H1 (cell line): ENCODE results near the gene SLC25A47. TPM values are rescaled to one million over a fixed set of nuclear protein-coding genes. Genes with fewer than 3 reads are reported as not detected.
A peak's percentile ranks its signal among the peaks of the same experiment; 100 is the strongest.

Source experiments
- CTCF ChIA-PET: fragments of 300-600 bp; sonication (Branson Sonifier 250); formaldehyde crosslinking; loops from one replicate; lab custom pipeline; 2021; ENCODE audit not compliant: partially characterized antibody; lab: Charles Lee
- POLR2A ChIA-PET: fragments of 300-600 bp; sonication (Branson Sonifier 250); formaldehyde crosslinking; loops from one replicate; lab custom pipeline; 2021; ENCODE audit warnings: inconsistent platforms; ENCODE audit not compliant: partially characterized antibody; lab: Charles Lee
- DNase-seq, 2 experiments: peaks; one replicate each; pipeline versions ENCODE4 v3.0.0 to v3.0.0-alpha.2; 2010 to 2022; ENCODE audit warnings: low spot score in 2 of 2, low read depth in 1 of 2, mixed read lengths in 1 of 2
- FAIRE-seq: peaks from 2 replicates; lab custom pipeline; 2011; peaks lifted over from hg19 to GRCh38; lab: Jason Lieb, UNC
- H2AFZ ChIP-seq: 2 replicates; pipeline ENCODE4 v1.8.1; 2012; ENCODE audit warnings: low read length, inconsistent platforms
- H2AK5ac ChIP-seq: 2 replicates; pipeline ENCODE4 v1.6.1; 2013; ENCODE audit warnings: low read depth, low read length
- H2BK120ac ChIP-seq: replicated peaks from 2 replicates; pipeline ENCODE3; 2013; ENCODE audit warnings: low read depth, low read length, inconsistent platforms
- H2BK12ac ChIP-seq: 2 replicates; pipeline ENCODE4 v1.6.1; 2013; ENCODE audit warnings: low read depth, low read length
- H2BK15ac ChIP-seq: 2 replicates; pipeline ENCODE4 v1.6.1; 2013; ENCODE audit warnings: low read length
- H2BK20ac ChIP-seq: 2 replicates; pipeline ENCODE4 v1.6.1; 2013; ENCODE audit warnings: low read length
- H2BK5ac ChIP-seq: 2 replicates; pipeline ENCODE4 v1.6.1; 2013; ENCODE audit warnings: low read depth, low read length
- H3K14ac ChIP-seq: 2 replicates; pipeline ENCODE4 v1.6.1; 2013; ENCODE audit warnings: inconsistent platforms; ENCODE audit not compliant: insufficient read length
- H3K18ac ChIP-seq: 2 replicates; pipeline ENCODE4 v1.6.1; 2013; ENCODE audit warnings: low read length; ENCODE audit errors: extremely low read depth
- H3K23ac ChIP-seq: 2 replicates; pipeline ENCODE4 v1.6.1; 2013; ENCODE audit warnings: inconsistent platforms; ENCODE audit not compliant: insufficient read length
- H3K23me2 ChIP-seq: 2 replicates; pipeline ENCODE4 v1.6.1; 2013; ENCODE audit warnings: low read depth, low read length
- H3K27ac ChIP-seq: 2 replicates; pipeline ENCODE4 v1.6.1; 2011; ENCODE audit warnings: low read depth, low read length, inconsistent platforms
- H3K27me3 ChIP-seq, 4 experiments: replicated peaks in 1 of 4; 1 replicate in 1 of 4; 2 replicates in 3 of 4; pipeline versions ENCODE4 v1.6.1 to v1.8.1; 2011 to 2013; ENCODE audit warnings: low read length in 3 of 4, mild to moderate bottlenecking in 3 of 4, inconsistent platforms in 2 of 4, mixed read lengths in 2 of 4, moderate library complexity in 1 of 4; ENCODE audit not compliant: control insufficient read depth in 3 of 4, insufficient read depth in 3 of 4; ENCODE audit errors: extremely low read depth in 1 of 4
- H3K36me3 ChIP-seq, 4 experiments: 2 replicates each; pipeline versions ENCODE4 v1.6.1 to v1.8.1; 2011 to 2013; ENCODE audit warnings: mild to moderate bottlenecking in 4 of 4, low read length in 3 of 4, moderate library complexity in 2 of 4, control low read depth in 1 of 4, inconsistent platforms in 1 of 4; ENCODE audit not compliant: insufficient read depth in 4 of 4, control insufficient read depth in 2 of 4
- H3K4ac ChIP-seq: replicated peaks from 2 replicates; pipeline ENCODE3; 2013; ENCODE audit warnings: low read length, low read depth, mixed read lengths, inconsistent platforms; ENCODE audit not compliant: insufficient read length
- H3K4me1 ChIP-seq, 4 experiments: replicated peaks in 1 of 4; 1 replicate in 1 of 4; 2 replicates in 3 of 4; pipeline versions ENCODE4 v1.6.1 to v1.8.1; 2011 to 2013; ENCODE audit warnings: low read length in 3 of 4, inconsistent platforms in 2 of 4, mixed read lengths in 1 of 4; ENCODE audit not compliant: insufficient read depth in 4 of 4, control insufficient read depth in 3 of 4
- H3K4me2 ChIP-seq, 2 experiments: 2 replicates each; pipeline versions ENCODE4 v1.6.1 to v1.8.1; 2011 to 2013; ENCODE audit warnings: low read depth in 2 of 2, low read length in 2 of 2, control low read depth in 1 of 2, inconsistent platforms in 1 of 2, mild to moderate bottlenecking in 1 of 2; ENCODE audit not compliant: insufficient read depth in 1 of 2
- H3K4me3 ChIP-seq, 4 experiments: fragments of 200-600, 300-600 bp in 1 of 4; sonication (generic), shearing (Covaris generic), sonication (Bioruptor Twin) in 1 of 4; 2 replicates each; pipeline versions ENCODE4 v1.5.1 to v1.8.1; 2011 to 2016; ENCODE audit warnings: low read length in 4 of 4, low read depth in 3 of 4, control low read depth in 2 of 4, inconsistent platforms in 2 of 4, mild to moderate bottlenecking in 2 of 4, mixed read lengths in 1 of 4, moderate library complexity in 1 of 4; ENCODE audit not compliant: insufficient read depth in 2 of 4; ENCODE audit errors: extremely low read depth in 1 of 4
- H3K56ac ChIP-seq: replicated peaks from 2 replicates; pipeline ENCODE3; 2013; ENCODE audit warnings: low read depth, mild to moderate bottlenecking, mixed read lengths, low read length, inconsistent platforms; ENCODE audit not compliant: insufficient read length
- H3K79me1 ChIP-seq: 2 replicates; pipeline ENCODE4 v1.6.1; 2013; ENCODE audit warnings: low read depth, low read length, control low read depth
- H3K79me2 ChIP-seq, 2 experiments: 2 replicates each; pipeline versions ENCODE4 v1.6.1 to v1.8.1; 2012 to 2013; ENCODE audit warnings: low read length in 2 of 2, mild to moderate bottlenecking in 2 of 2, inconsistent platforms in 1 of 2; ENCODE audit not compliant: insufficient read depth in 2 of 2, control insufficient read depth in 1 of 2
- H3K9ac ChIP-seq, 4 experiments: replicated peaks in 1 of 4; 1 replicate in 1 of 4; 2 replicates in 3 of 4; pipeline versions ENCODE4 v1.6.1 to v1.8.1; 2011 to 2013; ENCODE audit warnings: low read depth in 3 of 4, low read length in 3 of 4, control low read depth in 2 of 4, mild to moderate bottlenecking in 2 of 4, moderate library complexity in 2 of 4, inconsistent platforms in 1 of 4; ENCODE audit errors: extremely low read depth in 1 of 4
- H3K9me3 ChIP-seq, 2 experiments: 2 replicates each; pipeline versions ENCODE4 v1.6.1 to v1.8.1; 2012 to 2013; ENCODE audit warnings: mild to moderate bottlenecking in 2 of 2, moderate library complexity in 2 of 2, control low read depth in 1 of 2, inconsistent platforms in 1 of 2, low read depth in 1 of 2, low read length in 1 of 2, mixed read lengths in 1 of 2; ENCODE audit not compliant: insufficient read depth in 2 of 2
- H4K20me1 ChIP-seq, 2 experiments: replicated peaks in 1 of 2; 2 replicates each; pipeline versions ENCODE3 to v1.8.1; 2011 to 2013; ENCODE audit warnings: inconsistent platforms in 2 of 2, low read length in 2 of 2, mild to moderate bottlenecking in 1 of 2; ENCODE audit not compliant: insufficient read depth in 2 of 2, control insufficient read depth in 1 of 2
- H4K5ac ChIP-seq: 2 replicates; pipeline ENCODE4 v1.6.1; 2013; ENCODE audit warnings: low read length, low read depth, mixed read lengths, inconsistent platforms; ENCODE audit not compliant: insufficient read length
- H4K8ac ChIP-seq: 2 replicates; pipeline ENCODE4 v1.8.0; 2013; ENCODE audit warnings: mild to moderate bottlenecking, moderate library complexity, low read length, inconsistent platforms; ENCODE audit not compliant: insufficient read depth; ENCODE audit errors: extremely low read depth
- H4K91ac ChIP-seq: replicated peaks from 2 replicates; pipeline ENCODE3; 2013; ENCODE audit warnings: low read length, mixed read lengths, inconsistent platforms; ENCODE audit not compliant: insufficient read length
- EP300 ChIP-seq, 2 experiments: IDR thresholded peaks; 1 replicate in 1 of 2; 2 replicates in 1 of 2; pipeline ENCODE4 v1.6.1; 2011 to 2012; ENCODE audit warnings: low read depth in 2 of 2, low read length in 2 of 2, mild to moderate bottlenecking in 2 of 2, borderline replicate concordance in 1 of 2, inconsistent platforms in 1 of 2, moderate library complexity in 1 of 2
- RAD21 ChIP-seq, 2 experiments: IDR thresholded peaks in 1 of 2; conservative IDR thresholded peaks in 1 of 2; 2 replicates each; pipeline ENCODE4 v1.6.1; 2011; ENCODE audit warnings: low read depth in 2 of 2, low read length in 2 of 2, improper control_type of control experiment in 1 of 2, inconsistent platforms in 1 of 2, mild to moderate bottlenecking in 1 of 2, moderate library complexity in 1 of 2
- RFX5 ChIP-seq: IDR thresholded peaks from 2 replicates; pipeline ENCODE4 v1.6.1; 2011; ENCODE audit warnings: low read depth, low read length, improper control_type of control experiment, borderline replicate concordance
- RXRA ChIP-seq: IDR thresholded peaks from 2 replicates; pipeline ENCODE4 v1.6.1; 2011; ENCODE audit warnings: low read depth, mild to moderate bottlenecking, low read length, moderate library complexity; ENCODE audit not compliant: insufficient read depth
- SP2 ChIP-seq: IDR thresholded peaks from 2 replicates; pipeline ENCODE4 v1.6.1; 2012; ENCODE audit warnings: mild to moderate bottlenecking, low read length, inconsistent platforms
- SUZ12 ChIP-seq: fragments of 200-600 bp; sonication (generic); IDR thresholded peaks from 2 replicates; pipeline ENCODE4 v1.6.1; 2012; ENCODE audit warnings: mild to moderate bottlenecking, inconsistent platforms, low read length, moderate library complexity, mixed read lengths
- TAF7 ChIP-seq: optimal IDR thresholded peaks from 2 replicates; pipeline ENCODE3; 2011; ENCODE audit warnings: low read depth, mild to moderate bottlenecking, inconsistent platforms, low read length, moderate library complexity, borderline replicate concordance
- WGBS, 2 experiments: shearing (Covaris generic) in 1 of 2; methylation state at CpG; one replicate each; pipeline versions ENCODE4 v1.1.6 to v1.1.7; 2013 to 2015; ENCODE audit warnings: low lambda C conversion rate in 2 of 2, mixed read lengths in 2 of 2, inconsistent platforms in 1 of 2, low coverage in 1 of 2, missing lambda C conversion rate in 1 of 2; ENCODE audit not compliant: insufficient replicate concordance in 2 of 2, insufficient coverage in 1 of 2, insufficient read length in 1 of 2; ENCODE audit errors: extremely low coverage in 1 of 2, missing lambda C conversion rate in 1 of 2; 5-methylcytosine and 5-hydroxymethylcytosine counted together
- polyA plus RNA-seq, 7 experiments: library from polyadenylated mRNA; depleted of rRNA in 3 of 7; stranded (reverse) in 5 of 7; unstranded in 2 of 7; fragments of >200 nt in 5 of 7; fragments of 200-250 nt in 2 of 7; gene quantifications; 1 replicate in 5 of 7; 2 replicates in 1 of 7; 4 replicates in 1 of 7; pipeline versions ENCODE4 v1.2.1 to v1.2.3, GENCODE V29; 2011 to 2013; ENCODE audit warnings: missing spikeins in 2 of 7, mixed read lengths in 2 of 7
- total RNA-seq: library from RNA; stranded (reverse); fragmentation: NEBNext Ultra II Directional; extraction: Animal tissue kit (Norgen Biotek cat#: 25700); gene quantifications from 2 replicates; pipeline ENCODE4 v1.2.1, GENCODE V29; 2021
- TF ChIP-seq, protein P1 (sequence below): IDR thresholded peaks from 2 replicates; pipeline ENCODE4 v1.6.1; 2011; ENCODE audit warnings: low read depth, mild to moderate bottlenecking, low read length; ENCODE audit not compliant: insufficient read depth

The SLC25A47 gene
- total and polyA plus RNA-seq, 2 of the 8 experiments (the other 6 are each of a cell fraction or from before 2014, with no cell fraction given), result not detected

DNA sequence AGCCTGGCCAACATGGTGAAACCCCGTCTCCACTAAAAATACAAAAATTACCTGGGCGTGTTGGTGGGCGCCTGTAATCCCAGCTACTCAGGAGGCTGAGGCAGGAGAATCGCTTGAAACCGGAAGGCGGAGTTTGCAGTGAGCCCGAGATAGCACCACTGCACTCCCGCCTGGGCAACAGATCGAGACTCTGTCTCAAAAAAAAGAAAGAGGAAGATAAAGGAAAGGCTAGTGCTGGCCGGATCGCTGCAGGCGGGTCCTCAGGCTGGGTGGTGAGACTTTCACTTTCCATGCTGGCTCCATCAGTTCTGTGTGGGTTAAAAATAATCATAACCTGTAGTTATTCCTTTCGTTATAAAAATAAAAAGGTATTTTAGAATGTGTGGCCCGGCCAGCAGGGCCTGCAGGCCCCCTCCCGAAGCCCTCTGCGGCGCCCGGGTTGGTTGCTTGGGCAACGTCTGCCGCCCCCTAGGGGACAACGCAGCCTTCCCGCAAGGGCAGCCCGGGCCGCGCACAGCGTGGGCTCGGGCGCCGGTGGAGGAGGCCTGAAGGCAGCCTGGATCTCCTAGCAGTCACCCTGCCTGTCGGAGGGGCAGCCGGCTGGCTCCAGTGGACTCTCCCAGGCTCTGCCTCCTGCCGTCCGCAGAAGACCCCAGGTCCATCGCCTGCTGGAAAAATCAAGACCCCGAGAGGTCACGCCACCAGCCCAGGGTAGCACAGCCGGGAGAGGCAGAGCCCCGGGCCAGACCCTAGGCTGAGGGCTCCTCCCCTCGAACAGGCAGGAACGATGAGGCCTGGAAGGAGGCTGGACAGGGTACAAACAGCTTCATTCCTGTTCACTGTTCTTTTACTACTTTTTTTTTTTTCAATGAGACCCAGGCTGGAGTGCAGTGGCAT, 5.0 kb upstream of the SLC25A47 start:
- 56% methylated on average over 40 of the region's 40 CpGs; no CpG with 5 or more reads in 1 of the 2 experiments for WGBS, 2 experiments
- Histone ChIP-seq H4K8ac (0 out of 2 replicates have a peak overlapping the region, but pooled peaks have one; percentile 53), H3K9me3 (no peaks in the 10 kb centered on the region), H3K79me2 (no peaks in the 10 kb centered on the region), H2AK5ac (no peak overlapping the region), H2BK5ac (no peak overlapping the region), H3K27ac (no peak overlapping the region), H3K79me1 (no peaks in the 10 kb centered on the region), H3K18ac (no peak overlapping the region; the same call in 1 of the 2 replicates), H2BK15ac (no peak overlapping the region), H3K4ac (no peak overlapping the region), H3K23me2 (no peaks in the 10 kb centered on the region), H4K91ac (peak overlapping the region; percentile 3), H4K20me1 (no peaks in the 10 kb centered on the region), H4K5ac (no peak overlapping the region), H3K4me2 (peak overlapping the region in 1 of 2 experiments; percentile 24; a peak in 1 of 4 replicates), H3K36me3 (no peaks in the 10 kb centered on the region), H3K9ac (no peak overlapping the region), H2AFZ (0 out of 2 replicates have a peak overlapping the region, but pooled peaks have one; percentile 5), H2BK120ac (no peak overlapping the region), H3K23ac (no peak overlapping the region), H2BK20ac (no peak overlapping the region), H2BK12ac (no peak overlapping the region), H3K4me1 (peaks cover 0 to 2% (median 0%) of the 10 kb centered on the region in 4 experiments; a peak in 3 of 7 replicates), H3K14ac (no peak overlapping the region), H3K4me3 (no peak overlapping the region), H3K27me3 (no peaks in the 10 kb centered on the region; a peak in 2 of 7 replicates), H3K56ac (no peak overlapping the region)
- DNase-seq (peak; percentile 44 to 92), FAIRE-seq (no peak)
- CTCF ChIA-PET, result interaction anchor here (0.6 to 3.0 kb wide), 13 partner anchors 8 to 174 kb away, joined by 3 to 14 read pairs (median 4); no protein-coding TSS in a partner anchor
- POLR2A ChIA-PET, result interaction anchor here (0.9 to 2.0 kb wide), 4 partner anchors 9 to 23 kb away, joined by 3 to 7 read pairs (median 4); no protein-coding TSS in a partner anchor
- no peak for TF ChIP-seq TAF7
- TF ChIP-seq RXRA, result 0 out of 2 replicates have a peak, but pooled peaks have one; percentile 58
- no peak for TF ChIP-seq RFX5
- no peak for TF ChIP-seq SUZ12
- TF ChIP-seq EP300 (IDR thresholded peaks at IDR 0.05; ENCODE audit: borderline replicate concordance in 1 of 2, low read depth in 2 of 2, low read length in 2 of 2), result no peak
- TF ChIP-seq SP2, result no peak
- TF ChIP-seq, protein P1, sequence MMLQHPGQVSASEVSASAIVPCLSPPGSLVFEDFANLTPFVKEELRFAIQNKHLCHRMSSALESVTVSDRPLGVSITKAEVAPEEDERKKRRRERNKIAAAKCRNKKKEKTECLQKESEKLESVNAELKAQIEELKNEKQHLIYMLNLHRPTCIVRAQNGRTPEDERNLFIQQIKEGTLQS, result no peak
- peak; percentile 42 to 66; a peak in 3 of 4 replicates for TF ChIP-seq RAD21 (IDR thresholded peaks at IDR 0.05 in 1 of 2, conservative IDR thresholded peaks at IDR 0.05 in 1 of 2; ENCODE audit: low read depth in 2 of 2, low read length in 2 of 2)
